Activated naive CD4-positive, alpha-beta T cell treated with anti-CD3 and anti-CD28 coated beads, Interleukin-2, amount 10 ng/mL, durations not matched to agents 7 days and 5 days (primary cell): ENCODE data around the gene YY1AP1.
A peak's percentile ranks its signal among the peaks of the same experiment; 100 is the strongest.
"Not testable (repeated sequence)": the region's sequence is repeated elsewhere in the genome, so short reads cannot be mapped to it uniquely, and the experiment has no call there.

Source experiments
- CTCF ChIA-PET: fragments of 350-600 bp; sonication (Branson Sonifier 250); formaldehyde crosslinking; loops from one replicate; lab custom pipeline; 2021; ENCODE audit warnings: antibody characterized with exemption; lab: Charles Lee
- DNase-seq: peaks from one replicate; pipeline ENCODE4 v3.0.0-alpha.2; 2020
- H3K27ac Mint-ChIP-seq: one replicate; pipeline ENCODE4 v1.8.0; 2021; ENCODE audit warnings: mild to moderate bottlenecking, moderate library complexity, mixed read lengths
- H3K27me3 Mint-ChIP-seq: one replicate; pipeline ENCODE4 v1.8.0; 2021; ENCODE audit warnings: mild to moderate bottlenecking, mixed read lengths
- H3K36me3 Mint-ChIP-seq: one replicate; pipeline ENCODE4 v1.8.0; 2021; ENCODE audit warnings: mixed read lengths
- H3K4me1 Mint-ChIP-seq: one replicate; pipeline ENCODE4 v1.8.0; 2021; ENCODE audit warnings: mixed read lengths
- H3K4me3 Mint-ChIP-seq: one replicate; pipeline ENCODE4 v1.8.0; 2021; ENCODE audit warnings: mild to moderate bottlenecking, moderate library complexity, mixed read lengths
- H3K9me3 Mint-ChIP-seq: one replicate; pipeline ENCODE4 v1.8.0; 2021; ENCODE audit warnings: mixed read lengths

YY1AP1 gene

GRCh38 chr1:155646307-155646706, 42.3 kb downstream of the YY1AP1 start:
- H3K9me3 Mint-ChIP-seq, result peaks cover 27% of the 10 kb centered on the region
- CTCF ChIA-PET, result interaction anchor here (0.9 to 1.2 kb wide), 3 partner anchors 9 to 449 kb away, joined by 3 to 4 read pairs (median 3); no protein-coding TSS in a partner anchor
- peaks cover 11% of the 10 kb centered on the region for H3K36me3 Mint-ChIP-seq
- no peaks in the 10 kb centered on the region for H3K4me1 Mint-ChIP-seq
- peaks cover 14% of the 10 kb centered on the region for H3K27me3 Mint-ChIP-seq
- no peak overlapping the region for H3K27ac Mint-ChIP-seq
- no peak for DNase-seq
- H3K4me3 Mint-ChIP-seq, result no peak overlapping the region

GRCh38 chr1:155645648-155646047, 42.9 kb downstream of the YY1AP1 start:
- Mint-ChIP-seq H3K36me3 (peaks cover 11% of the 10 kb centered on the region), H3K9me3 (peaks cover 28% of the 10 kb centered on the region), H3K27me3 (peaks cover 10% of the 10 kb centered on the region), H3K4me3 (no peak overlapping the region), H3K27ac (no peak overlapping the region), H3K4me1 (no peaks in the 10 kb centered on the region)
- DNase-seq, result no peak
- CTCF ChIA-PET, result no interaction called here

GRCh38 chr1:155645034-155645598, 43.5 kb downstream of the YY1AP1 start:
- H3K27me3 Mint-ChIP-seq, result peaks cover 8% of the 10 kb centered on the region
- H3K4me3 Mint-ChIP-seq, result no peak overlapping the region
- DNase-seq, result no peak
- peaks cover 13% of the 10 kb centered on the region for H3K36me3 Mint-ChIP-seq
- no peaks in the 10 kb centered on the region for H3K4me1 Mint-ChIP-seq
- no peak overlapping the region for H3K27ac Mint-ChIP-seq
- H3K9me3 Mint-ChIP-seq, result peaks cover 27% of the 10 kb centered on the region
- CTCF ChIA-PET, result no interaction called here

- no peak for DNase-seq
- Mint-ChIP-seq H3K9me3 (peaks cover 26% of the 10 kb centered on the region), H3K4me1 (peaks cover under 1% of the 10 kb centered on the region), H3K4me3 (no peak overlapping the region), H3K36me3 (peaks cover 13% of the 10 kb centered on the region), H3K27ac (no peak overlapping the region), H3K27me3 (peaks cover 4% of the 10 kb centered on the region)
- CTCF ChIA-PET, result no interaction called here
Observed at GRCh38 chr1:155643230-155643629, 45.3 kb downstream of the YY1AP1 start.

GRCh38 chr1:155642559-155643180, 45.9 kb downstream of the YY1AP1 start:
- peaks cover 13% of the 10 kb centered on the region for H3K36me3 Mint-ChIP-seq
- DNase-seq, CTCF ChIA-PET, H3K27ac Mint-ChIP-seq, H3K27me3 Mint-ChIP-seq, H3K4me3 Mint-ChIP-seq, H3K4me1 Mint-ChIP-seq: not testable (repeated sequence)
- H3K9me3 Mint-ChIP-seq, result peaks cover 26% of the 10 kb centered on the region

- CTCF ChIA-PET, result interaction anchor here (1.6 kb wide), 1 partner anchor 11 kb away, joined by 3 read pairs; no protein-coding TSS in a partner anchor
- Mint-ChIP-seq H3K4me3 (no peak overlapping the region), H3K27me3 (peaks cover 3% of the 10 kb centered on the region), H3K9me3 (peaks cover 26% of the 10 kb centered on the region), H3K36me3 (peaks cover 19% of the 10 kb centered on the region), H3K4me1 (peaks cover 25% of the 10 kb centered on the region), H3K27ac (no peak overlapping the region)
- no peak for DNase-seq
Observed at GRCh38 chr1:155640367-155640766, 48.2 kb downstream of the YY1AP1 start.

GRCh38 chr1:155636397-155637153, 52.0 kb downstream of the YY1AP1 start:
- peaks cover 25% of the 10 kb centered on the region for H3K4me1 Mint-ChIP-seq
- H3K27me3 Mint-ChIP-seq, result no peaks in the 10 kb centered on the region
- peaks cover 3% of the 10 kb centered on the region for H3K9me3 Mint-ChIP-seq
- peaks cover 9% of the 10 kb centered on the region for H3K36me3 Mint-ChIP-seq
- no peak for DNase-seq
- H3K27ac Mint-ChIP-seq, result peak overlapping the region; percentile 94
- CTCF ChIA-PET, result no interaction called here
- peak overlapping the region; percentile 84 for H3K4me3 Mint-ChIP-seq

- H3K36me3 Mint-ChIP-seq, H3K27me3 Mint-ChIP-seq, H3K4me1 Mint-ChIP-seq, CTCF ChIA-PET, DNase-seq, H3K4me3 Mint-ChIP-seq, H3K9me3 Mint-ChIP-seq, H3K27ac Mint-ChIP-seq: not testable (repeated sequence)
Observed at GRCh38 chr1:155626428-155626827, 62.1 kb downstream of the YY1AP1 start.

- no peak for DNase-seq
- no peaks in the 10 kb centered on the region for H3K4me1 Mint-ChIP-seq
- H3K36me3 Mint-ChIP-seq, result no peaks in the 10 kb centered on the region
- H3K27me3 Mint-ChIP-seq, result no peaks in the 10 kb centered on the region
- no peak overlapping the region for H3K27ac Mint-ChIP-seq
- CTCF ChIA-PET, result no interaction called here
- no peak overlapping the region for H3K4me3 Mint-ChIP-seq
- H3K9me3 Mint-ChIP-seq, result no peaks in the 10 kb centered on the region
Observed at GRCh38 chr1:155623357-155623756, 65.2 kb downstream of the YY1AP1 start.

- CTCF ChIA-PET, result no interaction called here
- Mint-ChIP-seq H3K9me3 (no peaks in the 10 kb centered on the region), H3K4me3 (no peak overlapping the region), H3K36me3 (no peaks in the 10 kb centered on the region), H3K27ac (no peak overlapping the region), H3K4me1 (no peaks in the 10 kb centered on the region), H3K27me3 (no peaks in the 10 kb centered on the region)
- no peak for DNase-seq
Observed at GRCh38 chr1:155622191-155622590, 66.4 kb downstream of the YY1AP1 start.

GRCh38 chr1:155613226-155613625, 75.3 kb downstream of the YY1AP1 start:
- H3K9me3 Mint-ChIP-seq, H3K4me3 Mint-ChIP-seq, DNase-seq, H3K4me1 Mint-ChIP-seq, H3K27me3 Mint-ChIP-seq, H3K27ac Mint-ChIP-seq: not testable (repeated sequence)
- CTCF ChIA-PET, result interaction anchor here (0.6 kb wide), 1 partner anchor 685 kb away, joined by 3 read pairs; no protein-coding TSS in a partner anchor
- peaks cover 20% of the 10 kb centered on the region for H3K36me3 Mint-ChIP-seq

GRCh38 chr1:155610257-155610647, 78.3 kb downstream of the YY1AP1 start:
- H3K4me1 Mint-ChIP-seq, DNase-seq, H3K27me3 Mint-ChIP-seq, H3K27ac Mint-ChIP-seq, CTCF ChIA-PET, H3K9me3 Mint-ChIP-seq: not testable (repeated sequence)
- Mint-ChIP-seq H3K4me3 (peak overlapping the region; percentile 93), H3K36me3 (peaks cover 18% of the 10 kb centered on the region)

- peak; percentile 98 for DNase-seq
- Mint-ChIP-seq H3K4me3 (peak within 1 kb of the TSS; percentile 93), H3K4me1 (peaks cover 9% of the 10 kb centered on the region), H3K36me3 (peaks cover 16% of the 10 kb centered on the region), H3K27ac (peak within 1 kb of the TSS; percentile 82), H3K9me3 (no peaks in the 10 kb centered on the region), H3K27me3 (peaks cover 7% of the 10 kb centered on the region)
- CTCF ChIA-PET, result interaction anchor here (1.4 kb wide), 1 partner anchor 359 kb away, joined by 6 read pairs; no protein-coding TSS in a partner anchor
Observed at GRCh38 chr1:155609515-155610256, 78.9 kb downstream of the YY1AP1 start, which contains the start of gene MSTO1. MSTO1 (plus strand) TSS chr1:155610218; CDS start chr1:155610249, 31 bp downstream.
